LNCaP clone FGC (cell line): ENCODE data around the gene HTT.

Experiments
- DNase-seq: peaks from one replicate; pipeline ENCODE4 v3.0.0-alpha.2; 2011; ENCODE audit warnings: low read depth
- H3K4me3 ChIP-seq: 2 replicates; pipeline ENCODE4 v1.5.1; 2011; ENCODE audit warnings: mild to moderate bottlenecking, low read depth, low read length, control low read depth
- CTCF ChIP-seq: IDR thresholded peaks from 2 replicates; pipeline ENCODE4 v1.5.1; 2012; ENCODE audit warnings: mild to moderate bottlenecking; ENCODE audit not compliant: control insufficient read depth, insufficient read depth; ENCODE audit errors: extremely low read depth

HTT gene

GRCh38 chr4:3284734-3285557, 210.5 kb downstream of the HTT start:
- no peak for DNase-seq
- H3K4me3 ChIP-seq = no peak overlapping the region
- TF ChIP-seq CTCF = no peak

GRCh38 chr4:3285558-3286334, 211.3 kb downstream of the HTT start:
- no peak for TF ChIP-seq CTCF
- DNase-seq = no peak
- H3K4me3 ChIP-seq = no peak overlapping the region

- H3K4me3 ChIP-seq = no peak overlapping the region
- TF ChIP-seq CTCF = no peak
- no peak for DNase-seq
These were observed 212.1 kb downstream of the HTT start for GRCh38 chr4:3286335-3287175.

GRCh38 chr4:3287271-3287971, 212.9 kb downstream of the HTT start:
- DNase-seq = no peak
- no peak for TF ChIP-seq CTCF
- H3K4me3 ChIP-seq = no peak overlapping the region

GRCh38 chr4:3287972-3288570, 213.6 kb downstream of the HTT start:
- H3K4me3 ChIP-seq = no peak overlapping the region
- no peak for TF ChIP-seq CTCF
- no peak for DNase-seq

GRCh38 chr4:3288571-3289094, 214.2 kb downstream of the HTT start:
- TF ChIP-seq CTCF = no peak
- no peak for DNase-seq
- H3K4me3 ChIP-seq = no peak overlapping the region
